Muscle of leg (tissue), 16 donors: Measurements from ENCODE around the gene TOMM6. TPM values are rescaled to one million over a fixed set of nuclear protein-coding genes. Genes with fewer than 3 reads are reported as not detected.
A peak's percentile ranks its signal among the peaks of the same experiment; 100 is the strongest.

ENCODE experiments used
- DNase-seq: peaks from one replicate; pipeline ENCODE4 v3.0.0; 2013
- H3K27ac ChIP-seq: one replicate; pipeline ENCODE4 v1.5.1; 2013; ENCODE audit warnings: mild to moderate bottlenecking, low read length, control low read depth
- H3K27me3 ChIP-seq: one replicate; pipeline ENCODE4 v1.6.1; 2013; ENCODE audit warnings: low read length; ENCODE audit not compliant: control insufficient read depth, insufficient read depth
- H3K36me3 ChIP-seq: one replicate; pipeline ENCODE4 v1.6.1; 2013; ENCODE audit warnings: low read length; ENCODE audit not compliant: control insufficient read depth, insufficient read depth
- H3K4me1 ChIP-seq: one replicate; pipeline ENCODE4 v1.6.1; 2013; ENCODE audit warnings: low read length; ENCODE audit not compliant: control insufficient read depth, insufficient read depth
- H3K4me3 ChIP-seq: one replicate; pipeline ENCODE4 v1.5.1; 2013; ENCODE audit warnings: low read length, control low read depth
- H3K9me3 ChIP-seq: replicated peaks from 2 replicates; pipeline ENCODE4 v1.6.1; 2013; ENCODE audit warnings: low read depth, low read length; ENCODE audit not compliant: control insufficient read depth
- WGBS: methylation state at CpG from one replicate; pipeline ENCODE4 v1.1.5; 2013; ENCODE audit warnings: missing lambda C conversion rate; ENCODE audit not compliant: insufficient coverage; 5-methylcytosine and 5-hydroxymethylcytosine counted together
- long read RNA-seq, 11 donors: transcript quantifications; one replicate each; lab custom pipeline, GENCODE V29; 2026
- polyA plus RNA-seq, 8 donors: library from polyadenylated mRNA; unstranded; fragments of 120-200 nt; gene quantifications; one replicate each; pipeline versions ENCODE4 v1.2.1 to v1.2.3, GENCODE V29; 2013; ENCODE audit warnings: inconsistent platforms in 1 of 8, low replicate concordance in 1 of 8; ENCODE audit not compliant: insufficient read length in 8 of 8, insufficient read depth in 1 of 8
- total RNA-seq: library from RNA; stranded (reverse); fragments of 120-200 nt; gene quantifications from one replicate; pipeline ENCODE4 v1.2.4, GENCODE V29; 2013

TOMM6 gene
- 134 TPM for total RNA-seq
- polyA plus RNA-seq = 100 to 1,000 TPM; 149 to 178 (median 169) TPM
- long read RNA-seq, donor 1, transcript TOMM6-202 (3 exons, 637 nt) = minor isoform, 17 of 36 reads
- long read RNA-seq, donor 1, transcript TOMM6-201 (3 exons, 595 nt) = major isoform, 19 of 36 reads
- long read RNA-seq, donor 1, partial matches to known transcripts = 0 of 36 reads
- long read RNA-seq, donor 1, other reads (novel, unspliced or antisense) = 0 of 36 reads
- long read RNA-seq, donor 2, transcript TOMM6-201 (3 exons, 595 nt) = major isoform, 7 of 11 reads
- long read RNA-seq, donor 2, partial matches to known transcripts = 0 of 11 reads
- long read RNA-seq, donor 2, other reads (novel, unspliced or antisense) = 0 of 11 reads
- long read RNA-seq, donor 3, transcript TOMM6-202 (3 exons, 637 nt) = minor isoform, 34 of 70 reads
- long read RNA-seq, donor 3, transcript TOMM6-201 (3 exons, 595 nt) = major isoform, 36 of 70 reads
- long read RNA-seq, donor 3, partial matches to known transcripts = 0 of 70 reads
- long read RNA-seq, donor 3, other reads (novel, unspliced or antisense) = 0 of 70 reads
- long read RNA-seq, donor 4, transcript TOMM6-202 (3 exons, 637 nt) = minor isoform, 19 of 81 reads
- long read RNA-seq, donor 4, transcript TOMM6-201 (3 exons, 595 nt) = major isoform, 55 of 81 reads
- long read RNA-seq, donor 4, partial matches to known transcripts = 7 of 81 reads
- long read RNA-seq, donor 4, other reads (novel, unspliced or antisense) = 0 of 81 reads
- long read RNA-seq, donor 5, transcript TOMM6-201 (3 exons, 595 nt) = major isoform, 106 of 179 reads
- long read RNA-seq, donor 5, transcript TOMM6-202 (3 exons, 637 nt) = minor isoform, 73 of 179 reads
- long read RNA-seq, donor 5, partial matches to known transcripts = 0 of 179 reads
- long read RNA-seq, donor 5, other reads (novel, unspliced or antisense) = 0 of 179 reads
- long read RNA-seq, donor 6, transcript TOMM6-201 (3 exons, 595 nt) = major isoform, 101 of 177 reads
- long read RNA-seq, donor 6, transcript TOMM6-202 (3 exons, 637 nt) = minor isoform, 76 of 177 reads
- long read RNA-seq, donor 6, partial matches to known transcripts = 0 of 177 reads
- long read RNA-seq, donor 6, other reads (novel, unspliced or antisense) = 0 of 177 reads
- long read RNA-seq, donor 7, transcript TOMM6-202 (3 exons, 637 nt) = minor isoform, 47 of 109 reads
- long read RNA-seq, donor 7, transcript TOMM6-201 (3 exons, 595 nt) = major isoform, 62 of 109 reads
- long read RNA-seq, donor 7, partial matches to known transcripts = 0 of 109 reads
- long read RNA-seq, donor 7, other reads (novel, unspliced or antisense) = 0 of 109 reads
- long read RNA-seq, donor 8, transcript TOMM6-201 (3 exons, 595 nt) = major isoform, 61 of 96 reads
- long read RNA-seq, donor 8, transcript TOMM6-202 (3 exons, 637 nt) = minor isoform, 35 of 96 reads
- long read RNA-seq, donor 8, partial matches to known transcripts = 0 of 96 reads
- long read RNA-seq, donor 8, other reads (novel, unspliced or antisense) = 0 of 96 reads
- long read RNA-seq, donor 9, transcript TOMM6-201 (3 exons, 595 nt) = major isoform, 48 of 100 reads
- long read RNA-seq, donor 9, transcript TOMM6-202 (3 exons, 637 nt) = minor isoform, 33 of 100 reads
- long read RNA-seq, donor 9, partial matches to known transcripts = 19 of 100 reads
- long read RNA-seq, donor 9, other reads (novel, unspliced or antisense) = 0 of 100 reads
- long read RNA-seq, donor 10, transcript TOMM6-201 (3 exons, 595 nt) = major isoform, 81 of 136 reads
- long read RNA-seq, donor 10, transcript TOMM6-202 (3 exons, 637 nt) = minor isoform, 55 of 136 reads
- long read RNA-seq, donor 10, partial matches to known transcripts = 0 of 136 reads
- long read RNA-seq, donor 10, other reads (novel, unspliced or antisense) = 0 of 136 reads
- long read RNA-seq, donor 11, transcript TOMM6-201 (3 exons, 595 nt) = major isoform, 55 of 98 reads
- long read RNA-seq, donor 11, transcript TOMM6-202 (3 exons, 637 nt) = minor isoform, 43 of 98 reads
- long read RNA-seq, donor 11, partial matches to known transcripts = 0 of 98 reads
- long read RNA-seq, donor 11, other reads (novel, unspliced or antisense) = 0 of 98 reads

DNA sequence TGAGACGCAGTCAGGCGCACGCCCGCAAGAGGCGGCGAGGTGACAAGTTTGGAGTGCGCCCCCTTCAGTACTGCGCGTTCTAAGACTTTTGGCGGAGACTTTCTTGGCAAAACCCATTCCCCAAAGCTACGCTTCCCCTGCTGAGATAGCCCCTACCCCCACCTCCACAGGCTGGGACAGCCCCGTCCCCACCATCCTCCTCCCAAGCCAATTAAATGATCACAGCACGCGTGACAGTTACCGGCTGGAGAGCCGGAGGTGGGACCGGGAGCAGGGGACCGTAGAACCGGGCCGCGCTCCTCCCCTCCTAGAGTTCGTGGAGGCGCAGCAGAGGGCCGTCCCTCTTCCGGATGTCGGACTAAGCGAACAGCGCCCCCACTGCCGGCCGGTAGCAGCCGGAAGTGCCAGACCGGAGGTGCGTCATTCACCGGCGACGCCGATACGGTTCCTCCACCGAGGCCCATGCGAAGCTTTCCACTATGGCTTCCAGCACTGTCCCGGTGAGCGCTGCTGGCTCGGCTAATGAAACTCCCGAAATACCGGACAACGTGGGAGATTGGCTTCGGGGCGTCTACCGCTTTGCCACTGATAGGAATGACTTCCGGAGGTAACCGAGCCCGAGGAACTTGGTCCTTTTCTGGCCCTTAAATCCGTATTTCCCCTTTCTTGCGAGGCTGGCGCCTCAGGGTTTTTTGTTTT lies at the start of gene TOMM6:
TOMM6 (plus strand) TSS at position 476 of the 699 bp plus-strand sequence; CDS start at position 480, 4 bp downstream.
- Histone ChIP-seq H3K27ac (peak within 1 kb of the TSS; percentile 97), H3K27me3 (no peaks in the 10 kb centered on the region), H3K9me3 (no peaks in the 10 kb centered on the region), H3K36me3 (peaks cover 35% of the 10 kb centered on the region), H3K4me3 (peak within 1 kb of the TSS; percentile 89), H3K4me1 (peaks cover 23% of the 10 kb centered on the region)
- 0% methylated on average over 49 of the region's 55 CpGs for WGBS
- DNase-seq = peak; percentile 98

DNA sequence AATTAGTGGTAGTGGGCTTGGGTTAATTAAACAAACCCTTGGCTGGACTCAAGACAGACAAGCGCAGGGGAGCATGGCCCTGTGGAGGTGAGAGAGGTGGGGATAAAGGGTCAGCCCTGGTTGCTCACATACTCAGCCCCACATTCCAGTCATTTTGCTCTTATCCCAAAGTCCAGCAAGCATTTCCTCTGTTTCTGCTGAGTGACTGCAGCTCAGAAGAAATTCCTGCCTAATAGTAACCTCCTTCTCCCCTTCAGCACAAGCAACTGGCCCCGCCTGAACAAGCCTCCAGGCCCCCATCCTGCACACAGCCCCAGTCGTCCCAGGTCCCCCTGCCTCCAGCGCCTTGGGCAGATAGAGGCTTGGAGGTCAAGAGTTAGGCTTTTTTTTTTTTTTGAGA lies 48.5 kb upstream of the TOMM6 start:
- H3K4me3 ChIP-seq = no peak overlapping the region
- no peaks in the 10 kb centered on the region for H3K27me3 ChIP-seq
- no peaks in the 10 kb centered on the region for H3K9me3 ChIP-seq
- H3K36me3 ChIP-seq = no peaks in the 10 kb centered on the region
- peaks cover 10% of the 10 kb centered on the region for H3K4me1 ChIP-seq
- DNase-seq = no peak
- H3K27ac ChIP-seq = no peak overlapping the region
- WGBS = no CpG with 5 or more reads among the region's 4 CpGs

- Histone ChIP-seq H3K4me3 (no peak overlapping the region), H3K36me3 (no peaks in the 10 kb centered on the region), H3K9me3 (no peaks in the 10 kb centered on the region), H3K27me3 (no peaks in the 10 kb centered on the region), H3K4me1 (peaks cover 10% of the 10 kb centered on the region), H3K27ac (no peak overlapping the region)
- no peak for DNase-seq
- whole genome bisulfite sequencing = 33% methylated on average over 5 of the region's 13 CpGs
Observed at GRCh38 chr6:41740366-41741162, 46.9 kb upstream of the TOMM6 start.

GRCh38 chr6:41741625-41742490 lies 45.6 kb upstream of the TOMM6 start:
- Histone ChIP-seq H3K36me3 (no peaks in the 10 kb centered on the region), H3K27me3 (peaks cover 2% of the 10 kb centered on the region), H3K9me3 (no peaks in the 10 kb centered on the region), H3K4me3 (no peak overlapping the region), H3K27ac (no peak overlapping the region), H3K4me1 (peaks cover 6% of the 10 kb centered on the region)
- DNase-seq = no peak
- WGBS = 77% methylated on average over 17 of the region's 20 CpGs

GRCh38 chr6:41743406-41744235 lies 43.9 kb upstream of the TOMM6 start:
- peaks cover 6% of the 10 kb centered on the region for H3K4me1 ChIP-seq
- H3K36me3 ChIP-seq = no peaks in the 10 kb centered on the region
- H3K27me3 ChIP-seq = peaks cover 2% of the 10 kb centered on the region
- WGBS = 74% methylated on average over 5 of the region's 6 CpGs
- no peak overlapping the region for H3K4me3 ChIP-seq
- DNase-seq = no peak
- no peaks in the 10 kb centered on the region for H3K9me3 ChIP-seq
- H3K27ac ChIP-seq = no peak overlapping the region

- Histone ChIP-seq H3K9me3 (no peaks in the 10 kb centered on the region), H3K36me3 (no peaks in the 10 kb centered on the region), H3K27ac (no peak overlapping the region), H3K27me3 (peaks cover 2% of the 10 kb centered on the region), H3K4me1 (peaks cover 6% of the 10 kb centered on the region), H3K4me3 (no peak overlapping the region)
- DNase-seq = no peak
- WGBS = 77% methylated on average over 5 of the region's 7 CpGs
Observed at GRCh38 chr6:41744236-41744787, 43.2 kb upstream of the TOMM6 start.

GRCh38 chr6:41746107-41746506 lies 41.4 kb upstream of the TOMM6 start:
- 74% methylated on average over 10 of the region's 10 CpGs for WGBS

More at GRCh38 chr6:41746107-41746506, 41.4 kb upstream of the TOMM6 start:
- peaks cover 2% of the 10 kb centered on the region for H3K27me3 ChIP-seq
- no peak overlapping the region for H3K4me3 ChIP-seq
- H3K27ac ChIP-seq = no peak overlapping the region
- H3K9me3 ChIP-seq = no peaks in the 10 kb centered on the region
- H3K36me3 ChIP-seq = no peaks in the 10 kb centered on the region
- peaks cover 6% of the 10 kb centered on the region for H3K4me1 ChIP-seq
- DNase-seq = no peak
